AG04450 (cell line): ENCODE data around the gene GALNT7. TPM values are rescaled to one million over a fixed set of nuclear protein-coding genes. Genes with fewer than 3 reads are reported as not detected.

Source experiments
- CTCF ChIA-PET: fragments of 300-600, 350-600 bp; formaldehyde crosslinking; extraction: SDS; loops from one replicate; lab custom pipeline; 2022; ENCODE audit warnings: antibody characterized with exemption, inconsistent platforms; lab: Charles Lee
- POLR2A ChIA-PET: fragments of 350-600 bp; formaldehyde crosslinking; extraction: SDS; loops from one replicate; lab custom pipeline; 2021; ENCODE audit warnings: antibody characterized with exemption, inconsistent platforms; lab: Yijun Ruan, JAX
- DNase-seq: peaks from one replicate; pipeline ENCODE4 v3.0.0-alpha.2; 2011; ENCODE audit warnings: low read depth, low spot score
- H3K27ac ChIP-seq: one replicate; pipeline ENCODE4 v1.5.1; 2012; ENCODE audit warnings: low read depth, low read length, control low read depth
- H3K27me3 ChIP-seq: one replicate; pipeline ENCODE4 v1.6.0; 2012; ENCODE audit warnings: low read length; ENCODE audit not compliant: control insufficient read depth, insufficient read depth
- H3K4me3 ChIP-seq: 2 replicates; pipeline ENCODE4 v1.5.1; 2011; ENCODE audit warnings: mild to moderate bottlenecking, low read depth, low read length, control low read depth
- H3K9me3 ChIP-seq: 2 replicates; pipeline ENCODE4 v1.5.1; 2012; ENCODE audit warnings: low read length; ENCODE audit not compliant: control insufficient read depth, insufficient read depth
- polyA plus RNA-seq: library from polyadenylated mRNA; depleted of rRNA; stranded (reverse); fragments of >200 nt; gene quantifications from 2 replicates; pipeline ENCODE4 v1.2.3, GENCODE V29; 2011
- TF ChIP-seq, protein P1 (sequence below): IDR thresholded peaks from 2 replicates; pipeline ENCODE4 v1.5.1; 2011; ENCODE audit warnings: low read depth, low read length, control low read depth, inconsistent platforms

The GALNT7 gene
- polyA plus RNA-seq, 1 experiment: 47.6 TPM

DNA sequence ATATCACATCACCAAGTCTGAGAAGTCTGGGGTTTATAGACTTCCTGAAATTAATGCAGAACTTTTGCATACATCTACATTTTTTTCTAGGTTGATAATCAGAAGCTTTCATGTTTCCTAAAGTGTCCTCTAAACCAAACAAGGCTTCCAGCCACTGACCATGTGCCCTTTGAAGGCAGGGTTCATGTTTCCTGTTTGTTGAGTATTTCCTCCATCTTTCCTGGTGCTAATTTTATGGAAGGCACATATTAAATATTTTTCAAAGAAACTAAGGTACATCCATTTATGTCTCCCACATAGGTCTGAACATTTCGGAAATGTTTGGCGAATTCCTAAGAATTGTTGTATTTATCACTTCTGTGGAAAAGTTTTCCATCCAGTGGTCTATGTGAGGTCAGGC lies 5.6 kb downstream of the GALNT7 start:
- POLR2A ChIA-PET: no interaction called here
- no peak overlapping the region for H3K4me3 ChIP-seq
- H3K9me3 ChIP-seq: no peaks in the 10 kb centered on the region
- no peak overlapping the region for H3K27ac ChIP-seq
- TF ChIP-seq, protein P1, sequence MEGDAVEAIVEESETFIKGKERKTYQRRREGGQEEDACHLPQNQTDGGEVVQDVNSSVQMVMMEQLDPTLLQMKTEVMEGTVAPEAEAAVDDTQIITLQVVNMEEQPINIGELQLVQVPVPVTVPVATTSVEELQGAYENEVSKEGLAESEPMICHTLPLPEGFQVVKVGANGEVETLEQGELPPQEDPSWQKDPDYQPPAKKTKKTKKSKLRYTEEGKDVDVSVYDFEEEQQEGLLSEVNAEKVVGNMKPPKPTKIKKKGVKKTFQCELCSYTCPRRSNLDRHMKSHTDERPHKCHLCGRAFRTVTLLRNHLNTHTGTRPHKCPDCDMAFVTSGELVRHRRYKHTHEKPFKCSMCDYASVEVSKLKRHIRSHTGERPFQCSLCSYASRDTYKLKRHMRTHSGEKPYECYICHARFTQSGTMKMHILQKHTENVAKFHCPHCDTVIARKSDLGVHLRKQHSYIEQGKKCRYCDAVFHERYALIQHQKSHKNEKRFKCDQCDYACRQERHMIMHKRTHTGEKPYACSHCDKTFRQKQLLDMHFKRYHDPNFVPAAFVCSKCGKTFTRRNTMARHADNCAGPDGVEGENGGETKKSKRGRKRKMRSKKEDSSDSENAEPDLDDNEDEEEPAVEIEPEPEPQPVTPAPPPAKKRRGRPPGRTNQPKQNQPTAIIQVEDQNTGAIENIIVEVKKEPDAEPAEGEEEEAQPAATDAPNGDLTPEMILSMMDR: no peak
- H3K27me3 ChIP-seq: no peaks in the 10 kb centered on the region
- no peak for DNase-seq
- CTCF ChIA-PET: interaction anchor here (1.0 to 2.8 kb wide), 3 partner anchors 83 to 149 kb away, joined by 3 to 9 read pairs (median 4); no protein-coding TSS in a partner anchor

DNA sequence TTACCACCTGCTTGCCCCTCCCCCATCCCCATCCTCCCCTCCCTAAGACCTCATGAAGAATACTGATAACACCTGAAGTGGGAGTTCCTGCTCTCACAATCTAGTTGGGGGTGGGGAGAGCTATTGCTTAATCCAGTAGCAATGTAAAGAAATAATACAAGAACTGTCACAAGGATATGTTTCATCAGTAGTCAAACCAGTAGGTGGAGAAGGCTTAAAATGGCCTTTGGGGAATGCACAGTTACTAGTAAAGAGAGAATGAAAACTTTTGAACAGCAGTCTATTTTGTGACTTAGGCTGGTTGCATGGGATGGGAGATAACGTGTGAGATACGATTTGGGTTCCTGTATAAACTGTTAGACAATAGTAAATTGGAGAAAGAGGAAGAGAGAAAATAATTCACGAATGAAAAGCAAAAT lies 6.0 kb downstream of the GALNT7 start:
- Histone ChIP-seq H3K27me3 (no peaks in the 10 kb centered on the region), H3K9me3 (no peaks in the 10 kb centered on the region), H3K27ac (no peak overlapping the region), H3K4me3 (no peak overlapping the region)
- ChIA-PET POLR2A (no interaction called here), CTCF (interaction anchor here (1.2 to 2.8 kb wide), 2 partner anchors 83 to 161 kb away, joined by 3 to 9 read pairs; no protein-coding TSS in a partner anchor)
- DNase-seq: no peak
- TF ChIP-seq, protein P1: no peak

DNA sequence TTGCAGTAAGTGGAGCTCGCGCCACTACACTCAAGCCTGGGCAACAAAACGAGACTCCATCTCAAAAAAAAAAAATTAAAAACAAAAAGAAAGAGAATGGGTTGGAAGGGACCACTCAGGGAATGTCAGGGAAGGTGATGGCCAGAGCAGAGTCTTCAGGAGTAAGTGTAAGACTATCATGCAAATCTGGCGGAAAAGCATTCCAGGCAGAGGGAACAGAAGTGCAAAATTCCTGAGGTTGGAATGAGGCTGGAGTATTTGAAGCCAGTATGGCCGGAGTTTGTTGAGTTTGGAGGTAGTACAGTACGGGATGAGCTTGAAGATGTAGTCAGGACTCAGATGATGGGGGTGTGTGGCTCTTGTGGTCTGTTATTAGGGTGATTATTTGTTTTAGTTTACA lies 7.4 kb downstream of the GALNT7 start:
- Histone ChIP-seq H3K9me3 (no peaks in the 10 kb centered on the region), H3K27me3 (no peaks in the 10 kb centered on the region), H3K27ac (no peak overlapping the region), H3K4me3 (no peak overlapping the region)
- CTCF ChIA-PET: no interaction called here
- DNase-seq: no peak
- POLR2A ChIA-PET: no interaction called here
- TF ChIP-seq, protein P1: no peak

DNA sequence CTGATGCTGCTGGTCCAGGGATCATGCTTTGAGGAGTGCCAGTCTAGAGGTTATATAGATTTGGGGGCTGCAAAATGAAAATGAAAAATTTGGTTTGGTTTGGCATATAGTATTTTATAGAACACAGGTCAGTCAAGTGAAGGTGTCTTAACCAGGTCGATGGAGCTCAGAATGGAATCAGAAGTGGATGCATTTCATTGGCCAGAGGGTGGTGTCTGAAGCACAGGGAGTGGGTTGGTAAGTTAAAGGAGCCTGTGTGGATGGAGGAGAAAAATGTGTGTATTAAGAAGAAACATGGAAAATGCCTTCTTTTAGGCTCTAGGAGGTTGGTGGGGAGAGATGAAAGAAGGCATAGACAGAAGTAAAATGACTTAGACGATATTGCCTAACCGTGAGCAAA lies 8.6 kb downstream of the GALNT7 start:
- no peak for DNase-seq
- no peak overlapping the region for H3K4me3 ChIP-seq
- H3K27me3 ChIP-seq: no peaks in the 10 kb centered on the region
- H3K27ac ChIP-seq: no peak overlapping the region
- POLR2A ChIA-PET: no interaction called here
- CTCF ChIA-PET: no interaction called here
- TF ChIP-seq, protein P1: no peak
- no peaks in the 10 kb centered on the region for H3K9me3 ChIP-seq

DNA sequence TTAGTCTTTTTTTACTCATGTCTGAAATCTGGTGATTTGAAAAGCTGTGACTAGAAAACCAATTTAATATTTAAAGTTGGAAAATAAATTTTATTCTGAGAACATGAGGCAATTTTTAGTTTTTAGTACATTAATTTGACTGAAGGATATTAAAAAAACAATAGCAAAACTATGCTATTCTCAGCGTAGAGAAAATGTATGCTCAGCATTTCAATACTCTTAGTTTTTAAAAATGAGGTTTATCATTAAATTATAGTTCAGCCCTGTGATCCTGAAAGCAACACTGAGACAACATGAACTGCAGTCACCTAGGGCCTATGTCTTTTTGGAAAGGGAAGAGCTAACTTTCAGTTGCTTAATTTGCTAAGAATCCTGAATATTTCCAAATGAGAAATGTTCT lies 9.5 kb downstream of the GALNT7 start:
- POLR2A ChIA-PET: no interaction called here
- DNase-seq: no peak

More for the DNA sequence above, 9.5 kb downstream of the GALNT7 start:
- TF ChIP-seq, protein P1: no peak
- Histone ChIP-seq H3K9me3 (no peaks in the 10 kb centered on the region), H3K4me3 (no peak overlapping the region), H3K27ac (no peak overlapping the region), H3K27me3 (no peaks in the 10 kb centered on the region)
- CTCF ChIA-PET: interaction anchor here (0.7 kb wide), 1 partner anchor 153 kb away, joined by 4 read pairs; no protein-coding TSS in a partner anchor
